CD14-positive monocyte (primary cell): Measurements from ENCODE around the gene GRID2. TPM values are rescaled to one million over a fixed set of nuclear protein-coding genes. Genes with fewer than 3 reads are reported as not detected.

ENCODE experiments used
- DNase-seq, 3 donors: peaks; one replicate each; pipeline ENCODE4 v3.0.0-alpha.2; 2011 to 2022
- H2AFZ ChIP-seq: 2 replicates; pipeline ENCODE4 v1.6.0; 2012; ENCODE audit warnings: mild to moderate bottlenecking, low read depth, low read length, inconsistent platforms; ENCODE audit not compliant: insufficient read depth, poor library complexity, severe bottlenecking
- H3K27ac ChIP-seq, 2 donors: 1 replicate in 1 of 2; 2 replicates in 1 of 2; pipeline ENCODE4 v1.5.1; 2012 to 2013; ENCODE audit warnings: low read length in 2 of 2, control low read depth in 1 of 2, inconsistent platforms in 1 of 2, low read depth in 1 of 2, mild to moderate bottlenecking in 1 of 2
- H3K27me3 ChIP-seq, 2 donors: one replicate each; pipeline versions ENCODE4 v1.6.0 to v1.6.1; 2011 to 2013; ENCODE audit warnings: low read length in 2 of 2; ENCODE audit not compliant: control insufficient read depth in 2 of 2, insufficient read depth in 2 of 2
- H3K36me3 ChIP-seq, 2 donors: replicated peaks in 1 of 2; 1 replicate in 1 of 2; 2 replicates in 1 of 2; pipeline versions ENCODE4 v1.5.1 to v1.6.1; 2012 to 2013; ENCODE audit warnings: low read length in 2 of 2, control low read depth in 1 of 2, inconsistent platforms in 1 of 2, mild to moderate bottlenecking in 1 of 2; ENCODE audit not compliant: insufficient read depth in 2 of 2, control insufficient read depth in 1 of 2
- H3K4me1 ChIP-seq, 2 donors: 1 replicate in 1 of 2; 2 replicates in 1 of 2; pipeline versions ENCODE4 v1.5.1 to v1.6.1; 2012 to 2013; ENCODE audit warnings: low read length in 2 of 2, control low read depth in 1 of 2, inconsistent platforms in 1 of 2, mild to moderate bottlenecking in 1 of 2, moderate library complexity in 1 of 2; ENCODE audit not compliant: insufficient read depth in 2 of 2, control insufficient read depth in 1 of 2
- H3K4me2 ChIP-seq: replicated peaks from 2 replicates; pipeline ENCODE3; 2012; ENCODE audit warnings: low read length, moderate library complexity, mild to moderate bottlenecking; ENCODE audit not compliant: poor library complexity, severe bottlenecking; ENCODE audit errors: extremely low read depth
- H3K4me3 ChIP-seq, 3 experiments: fragments of 200-600 bp in 1 of 3; sonication (generic) in 1 of 3; replicated peaks in 1 of 3; 1 replicate in 2 of 3; 2 replicates in 1 of 3; pipeline ENCODE4 v1.5.1; 2011 to 2013; ENCODE audit warnings: low read length in 3 of 3, mild to moderate bottlenecking in 3 of 3, control low read depth in 2 of 3, low read depth in 2 of 3, inconsistent platforms in 1 of 3, moderate library complexity in 1 of 3
- H3K79me2 ChIP-seq: 2 replicates; pipeline ENCODE4 v1.6.0; 2012; ENCODE audit warnings: mild to moderate bottlenecking, control low read depth, inconsistent platforms, low read length, moderate library complexity; ENCODE audit not compliant: insufficient read depth
- H3K9ac ChIP-seq: 2 replicates; pipeline ENCODE4 v1.6.0; 2017; ENCODE audit warnings: low read length, mild to moderate bottlenecking; ENCODE audit not compliant: insufficient read depth, poor library complexity, severe bottlenecking
- H3K9me3 ChIP-seq, 2 donors: replicated peaks in 1 of 2; 1 replicate in 1 of 2; 2 replicates in 1 of 2; pipeline versions ENCODE4 v1.5.1 to v1.6.1; 2012 to 2013; ENCODE audit warnings: low read length in 2 of 2, control low read depth in 1 of 2; ENCODE audit not compliant: control insufficient read depth in 1 of 2, insufficient read depth in 1 of 2
- H4K20me1 ChIP-seq: 2 replicates; pipeline ENCODE4 v1.6.0; 2012; ENCODE audit warnings: mild to moderate bottlenecking, low read length, control low read depth, moderate library complexity; ENCODE audit not compliant: insufficient read depth
- H3K27ac Mint-ChIP-seq, 7 donors: one replicate each; pipeline ENCODE4 v1.8.0; 2020; ENCODE audit warnings: mild to moderate bottlenecking in 7 of 7, mixed read lengths in 7 of 7, moderate library complexity in 6 of 7, inconsistent platforms in 2 of 7
- H3K27me3 Mint-ChIP-seq, 3 donors: one replicate each; pipeline ENCODE4 v1.8.0; 2021 to 2022; ENCODE audit warnings: low read depth in 3 of 3, mild to moderate bottlenecking in 3 of 3, mixed read lengths in 3 of 3, moderate library complexity in 3 of 3, inconsistent platforms in 1 of 3
- H3K36me3 Mint-ChIP-seq, 2 donors: one replicate each; pipeline ENCODE4 v1.8.0; 2020; ENCODE audit warnings: mixed read lengths in 2 of 2, inconsistent platforms in 1 of 2, mild to moderate bottlenecking in 1 of 2
- H3K4me1 Mint-ChIP-seq: one replicate; pipeline ENCODE4 v1.8.0; 2020; ENCODE audit warnings: mild to moderate bottlenecking, mixed read lengths
- H3K4me3 Mint-ChIP-seq, 2 donors: one replicate each; pipeline ENCODE4 v1.8.0; 2020; ENCODE audit warnings: mild to moderate bottlenecking in 2 of 2, mixed read lengths in 2 of 2, moderate library complexity in 1 of 2
- H3K9me3 Mint-ChIP-seq, 7 donors: one replicate each; pipeline ENCODE4 v1.8.0; 2020 to 2022; ENCODE audit warnings: mixed read lengths in 7 of 7, mild to moderate bottlenecking in 6 of 7, moderate library complexity in 6 of 7, inconsistent platforms in 2 of 7
- CTCF ChIP-seq: fragments of 200-600 bp; IDR thresholded peaks from one replicate; pipeline ENCODE4 v1.8.0; 2022; ENCODE audit warnings: antibody characterized with exemption, mild to moderate bottlenecking
- WGBS: methylation state at CpG from one replicate; pipeline ENCODE4 v1.1.5; 2013; ENCODE audit warnings: missing lambda C conversion rate; ENCODE audit not compliant: insufficient coverage; 5-methylcytosine and 5-hydroxymethylcytosine counted together
- intact Hi-C, 2 donors: fragments of 100-400 bp; cut with micrococcal nuclease; formaldehyde crosslinking; loops; one replicate each; pipeline versions ENCODE4 v1.15.0 to v1.15.1; 2023
- polyA plus RNA-seq, 3 donors: library from polyadenylated mRNA; depleted of rRNA in 1 of 3; unstranded in 2 of 3; stranded (reverse) in 1 of 3; fragments of 300-500 nt in 2 of 3; fragments of >200 nt in 1 of 3; fragmentation: Illumina TruSeq in 2 of 3; gene quantifications; 1 replicate in 2 of 3; 2 replicates in 1 of 3; pipeline ENCODE4 v1.2.3, GENCODE V29; 2012 to 2021

GRID2 gene
- polyA plus RNA-seq, 3 donors = not detected

- Histone ChIP-seq H2AFZ (no peak overlapping the region), H3K9me3 (no peaks in the 10 kb centered on the region), H3K27ac (no peak overlapping the region), H3K79me2 (no peaks in the 10 kb centered on the region), H3K27me3 (no peaks in the 10 kb centered on the region), H3K4me3 (no peak overlapping the region), H3K4me1 (no peaks in the 10 kb centered on the region), H3K36me3 (no peaks in the 10 kb centered on the region), H3K9ac (no peak overlapping the region), H3K4me2 (no peak overlapping the region), H4K20me1 (no peaks in the 10 kb centered on the region)
- no peak overlapping the region for H3K27ac Mint-ChIP-seq
- H3K27me3 Mint-ChIP-seq = peaks cover 0 to 2% (median 0%) of the 10 kb centered on the region in 3 donors
- H3K36me3 Mint-ChIP-seq = no peaks in the 10 kb centered on the region
- H3K4me3 Mint-ChIP-seq = no peak overlapping the region
- intact Hi-C loops = no loop called here
- TF ChIP-seq CTCF = no peak
- no peak for DNase-seq
- H3K9me3 Mint-ChIP-seq = peaks cover 0 to 5% (median 2%) of the 10 kb centered on the region in 7 donors
- no peaks in the 10 kb centered on the region for H3K4me1 Mint-ChIP-seq
These were observed 1269.5 kb downstream of the GRID2 start for GRCh38 chr4:93573285-93573684.

GRCh38 chr4:93578942-93579341, 1275.2 kb downstream of the GRID2 start:
- intact Hi-C loops = no loop called here
- Histone ChIP-seq H4K20me1 (no peaks in the 10 kb centered on the region), H3K36me3 (no peaks in the 10 kb centered on the region), H3K27me3 (no peaks in the 10 kb centered on the region), H2AFZ (no peak overlapping the region), H3K4me1 (no peaks in the 10 kb centered on the region), H3K27ac (no peak overlapping the region), H3K4me2 (no peak overlapping the region), H3K9ac (no peak overlapping the region), H3K4me3 (no peak overlapping the region), H3K79me2 (no peaks in the 10 kb centered on the region), H3K9me3 (peaks cover 0 to 3% of the 10 kb centered on the region in 2 donors)
- Mint-ChIP-seq H3K36me3 (no peaks in the 10 kb centered on the region), H3K27ac (no peak overlapping the region), H3K9me3 (peaks cover 0 to 7% (median 2%) of the 10 kb centered on the region in 7 donors), H3K4me3 (no peak overlapping the region), H3K27me3 (peaks cover 0 to 2% (median 0%) of the 10 kb centered on the region in 3 donors), H3K4me1 (no peaks in the 10 kb centered on the region)
- no peak for DNase-seq
- TF ChIP-seq CTCF = no peak
- 88% methylated on average over 1 of the region's 4 CpGs for WGBS
